Activated naive CD4-positive, alpha-beta T cell treated with anti-CD3 and anti-CD28 coated beads for 36 hours (primary cell): ENCODE results near the gene MRPS35. TPM values are rescaled to one million over a fixed set of nuclear protein-coding genes. Genes with fewer than 3 reads are reported as not detected.

ENCODE experiments used
- CTCF ChIA-PET: fragments of 350-600 bp; sonication (Branson Sonifier 250); formaldehyde crosslinking; loops from one replicate; lab custom pipeline; 2021; ENCODE audit warnings: antibody characterized with exemption; lab: Charles Lee
- DNase-seq: peaks from one replicate; pipeline ENCODE4 v3.0.0-alpha.2; 2020
- H3K27ac Mint-ChIP-seq: one replicate; pipeline ENCODE4 v1.8.0; 2021; ENCODE audit warnings: mild to moderate bottlenecking, mixed read lengths
- H3K27me3 Mint-ChIP-seq: one replicate; pipeline ENCODE4 v1.8.0; 2021; ENCODE audit warnings: low read depth, mixed read lengths
- H3K36me3 Mint-ChIP-seq: one replicate; pipeline ENCODE4 v1.8.0; 2021; ENCODE audit warnings: low read depth, mixed read lengths
- H3K4me1 Mint-ChIP-seq: one replicate; pipeline ENCODE4 v1.8.0; 2021; ENCODE audit warnings: low read depth, mixed read lengths
- H3K4me3 Mint-ChIP-seq: one replicate; pipeline ENCODE4 v1.8.0; 2021; ENCODE audit warnings: mild to moderate bottlenecking, moderate library complexity, mixed read lengths
- H3K9me3 Mint-ChIP-seq: one replicate; pipeline ENCODE4 v1.8.0; 2021; ENCODE audit warnings: mixed read lengths
- intact Hi-C: fragments of 100-400 bp; cut with micrococcal nuclease; formaldehyde crosslinking; loops from one replicate; pipeline ENCODE4 v1.15.1; 2023
- total RNA-seq, 2 experiments: library from RNA; stranded (reverse); gene quantifications; one replicate each; pipeline ENCODE4 v1.2.3, GENCODE V29; 2021

MRPS35 gene
- total RNA-seq, 2 experiments from 2014 or later: 53.1 to 57.6 TPM

GRCh38 chr12:27747111-27747820 is 36.6 kb downstream of the MRPS35 start:
- intact Hi-C loops: no loop called here

DNA sequence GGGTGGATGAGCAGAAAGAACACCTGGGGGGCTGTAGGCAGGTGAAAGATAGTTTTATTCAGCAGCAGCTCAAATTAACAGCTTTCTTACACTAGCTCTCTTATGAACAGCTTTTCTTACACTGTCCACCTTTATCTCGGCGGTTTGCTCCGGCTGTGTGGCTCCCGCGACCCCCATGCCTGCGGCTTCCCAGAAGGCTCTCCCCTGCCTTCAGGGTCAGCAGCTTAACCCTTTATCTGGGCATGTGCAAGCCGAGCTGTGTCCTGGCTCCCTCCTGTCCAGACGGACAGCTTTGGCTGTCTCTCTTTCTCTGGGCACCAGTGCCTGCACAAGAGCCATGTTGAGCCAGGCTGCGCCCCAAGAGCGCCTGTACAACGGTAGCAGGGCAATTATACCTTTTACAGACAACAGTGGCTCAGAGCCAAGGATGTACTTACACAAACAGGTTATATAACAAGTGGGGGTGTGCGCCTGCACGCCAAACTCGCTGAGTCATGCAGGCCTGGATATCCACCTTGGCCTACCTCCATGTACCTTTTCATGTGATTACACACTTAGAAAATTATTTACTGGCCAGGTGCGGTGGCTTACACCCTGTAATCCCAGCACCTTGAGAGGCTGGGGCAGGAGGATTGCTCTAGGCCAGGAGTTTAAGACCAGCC is 40.9 kb downstream of the MRPS35 start:
- Mint-ChIP-seq H3K4me3 (no peak overlapping the region), H3K27ac (peak overlapping the region; percentile 66), H3K36me3 (peaks cover 24% of the 10 kb centered on the region), H3K4me1 (peaks cover 3% of the 10 kb centered on the region), H3K9me3 (no peaks in the 10 kb centered on the region), H3K27me3 (no peaks in the 10 kb centered on the region)
- CTCF ChIA-PET: interaction anchor here (1.1 kb wide), 1 partner anchor 28 kb away, joined by 3 read pairs; the partner anchor contains the start of genes KLHL42 and MANSC4
- DNase-seq: no peak
- intact Hi-C loops: no loop called here

More at GRCh38 chr12:27747111-27747820, 36.6 kb downstream of the MRPS35 start:
- Mint-ChIP-seq H3K27me3 (no peaks in the 10 kb centered on the region), H3K36me3 (peaks cover 35% of the 10 kb centered on the region), H3K27ac (no peak overlapping the region), H3K4me1 (peaks cover 3% of the 10 kb centered on the region), H3K4me3 (no peak overlapping the region), H3K9me3 (no peaks in the 10 kb centered on the region)
- no peak for DNase-seq
- CTCF ChIA-PET: interaction anchor here (0.6 to 1.3 kb wide), 4 partner anchors 14 to 194 kb away, joined by 3 to 6 read pairs (median 4); no protein-coding TSS in a partner anchor

DNA sequence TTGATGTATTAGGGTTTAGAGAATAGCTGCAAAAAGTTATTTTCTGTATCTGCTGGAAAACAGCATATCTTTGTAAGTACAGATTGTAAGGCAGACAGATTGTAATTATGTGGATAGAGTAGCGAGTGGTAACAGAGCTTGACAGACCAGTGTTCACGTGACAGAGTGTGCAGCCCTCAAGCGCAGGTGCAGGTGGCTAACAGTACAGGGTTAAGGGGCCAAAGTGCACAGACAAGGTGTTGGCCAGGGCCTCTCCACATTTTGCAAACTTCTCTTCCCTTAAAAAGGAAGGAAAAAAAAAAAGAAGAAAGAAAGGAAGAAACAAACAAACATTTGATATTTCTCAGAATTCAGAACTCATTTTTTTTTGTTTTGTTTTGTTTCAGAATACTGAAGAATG is 44.2 kb downstream of the MRPS35 start:
- H3K27ac Mint-ChIP-seq: no peak overlapping the region
- CTCF ChIA-PET: interaction anchor here (0.5 to 1.6 kb wide), 4 partner anchors 9 to 196 kb away, joined by 3 to 4 read pairs (median 3); no protein-coding TSS in a partner anchor
- DNase-seq: no peak

DNA sequence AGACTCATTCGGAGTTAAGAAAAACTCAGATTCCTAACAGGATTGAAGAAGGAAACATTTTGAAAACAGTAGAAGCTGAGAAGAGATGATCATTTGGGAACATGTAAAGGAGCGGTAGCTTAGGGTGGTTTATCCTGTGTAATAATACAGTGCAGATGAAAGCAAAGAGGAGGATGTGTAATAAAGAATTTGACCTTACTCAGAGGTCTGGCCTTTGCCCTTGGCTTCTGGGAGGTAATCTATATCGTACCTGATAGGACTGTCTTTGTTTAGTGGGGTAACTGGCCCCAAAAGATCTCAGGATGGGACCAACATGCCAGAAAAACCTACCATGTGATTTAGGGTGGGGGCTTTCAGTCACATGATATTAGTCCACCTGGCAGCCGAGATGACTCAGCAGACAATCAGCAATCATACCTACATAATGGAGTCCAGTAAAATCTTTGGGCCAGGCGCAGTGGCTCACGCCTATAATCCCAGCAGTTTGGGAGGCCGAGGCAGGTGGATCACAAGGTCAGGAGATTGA is 46.1 kb downstream of the MRPS35 start:
- CTCF ChIA-PET: interaction anchor here (1.0 kb wide), 1 partner anchor 65 kb away, joined by 3 read pairs; no protein-coding TSS in a partner anchor
- Mint-ChIP-seq H3K27me3 (no peaks in the 10 kb centered on the region), H3K4me3 (no peak overlapping the region), H3K36me3 (peaks cover 18% of the 10 kb centered on the region), H3K4me1 (no peaks in the 10 kb centered on the region), H3K9me3 (no peaks in the 10 kb centered on the region), H3K27ac (no peak overlapping the region)
- DNase-seq: no peak
- intact Hi-C loops: no loop called here

More for the DNA sequence above, 44.2 kb downstream of the MRPS35 start:
- Mint-ChIP-seq H3K4me1 (no peaks in the 10 kb centered on the region), H3K36me3 (peaks cover 18% of the 10 kb centered on the region), H3K9me3 (no peaks in the 10 kb centered on the region), H3K4me3 (no peak overlapping the region), H3K27me3 (no peaks in the 10 kb centered on the region)
- intact Hi-C loops: no loop called here

DNA sequence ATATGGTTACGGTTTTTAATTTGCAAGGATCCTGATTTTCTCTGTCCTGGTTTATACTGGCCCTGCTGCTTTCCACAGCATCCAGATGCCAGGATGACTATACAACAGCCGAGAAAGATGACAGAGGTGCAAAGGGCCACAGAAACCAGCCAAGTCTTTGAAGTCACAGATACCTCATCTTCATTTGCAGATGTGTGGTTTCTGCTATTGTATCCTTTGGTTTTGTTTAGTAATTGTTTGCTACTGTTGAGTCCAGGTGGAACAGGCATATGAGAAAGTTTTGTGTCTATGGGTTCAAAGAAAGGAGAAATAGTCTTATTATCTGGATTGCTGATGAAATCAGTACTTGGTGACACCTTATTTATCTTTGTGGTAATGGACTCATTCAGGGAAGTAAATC is 52.1 kb downstream of the MRPS35 start:
- Mint-ChIP-seq H3K36me3 (peaks cover 1% of the 10 kb centered on the region), H3K4me3 (no peak overlapping the region), H3K27ac (no peak overlapping the region), H3K27me3 (no peaks in the 10 kb centered on the region), H3K4me1 (peaks cover 6% of the 10 kb centered on the region), H3K9me3 (no peaks in the 10 kb centered on the region)
- CTCF ChIA-PET: interaction anchor here (0.9 kb wide), 1 partner anchor 9 kb away, joined by 3 read pairs; no protein-coding TSS in a partner anchor
- intact Hi-C loops: loop anchor here (2.0 kb wide), 1 partner anchor 48 kb away; no protein-coding TSS in a partner anchor
- DNase-seq: peak; percentile 41

- DNase-seq: no peak
- H3K4me1 Mint-ChIP-seq: peaks cover 11% of the 10 kb centered on the region
- no peak overlapping the region for H3K27ac Mint-ChIP-seq
- CTCF ChIA-PET: no interaction called here
- intact Hi-C loops: no loop called here
- no peak overlapping the region for H3K4me3 Mint-ChIP-seq
- no peaks in the 10 kb centered on the region for H3K9me3 Mint-ChIP-seq
- no peaks in the 10 kb centered on the region for H3K27me3 Mint-ChIP-seq
- peaks cover 1% of the 10 kb centered on the region for H3K36me3 Mint-ChIP-seq
These were observed 56.0 kb downstream of the MRPS35 start for GRCh38 chr12:27766587-27766986.

GRCh38 chr12:27769142-27769673 is 58.6 kb downstream of the MRPS35 start:
- Mint-ChIP-seq H3K4me3 (no peak overlapping the region), H3K36me3 (no peaks in the 10 kb centered on the region), H3K4me1 (peaks cover 6% of the 10 kb centered on the region), H3K9me3 (no peaks in the 10 kb centered on the region), H3K27me3 (no peaks in the 10 kb centered on the region), H3K27ac (no peak overlapping the region)
- CTCF ChIA-PET: no interaction called here
- intact Hi-C loops: no loop called here
- no peak for DNase-seq

GRCh38 chr12:27771481-27772327 is 61.1 kb downstream of the MRPS35 start:
- CTCF ChIA-PET: interaction anchor here (0.7 to 1.1 kb wide), 2 partner anchors 16 to 357 kb away, joined by 3 read pairs; no protein-coding TSS in a partner anchor
- Mint-ChIP-seq H3K36me3 (no peaks in the 10 kb centered on the region), H3K4me1 (peaks cover 6% of the 10 kb centered on the region), H3K9me3 (no peaks in the 10 kb centered on the region), H3K27me3 (no peaks in the 10 kb centered on the region), H3K27ac (no peak overlapping the region), H3K4me3 (no peak overlapping the region)
- intact Hi-C loops: no loop called here
- no peak for DNase-seq

DNA sequence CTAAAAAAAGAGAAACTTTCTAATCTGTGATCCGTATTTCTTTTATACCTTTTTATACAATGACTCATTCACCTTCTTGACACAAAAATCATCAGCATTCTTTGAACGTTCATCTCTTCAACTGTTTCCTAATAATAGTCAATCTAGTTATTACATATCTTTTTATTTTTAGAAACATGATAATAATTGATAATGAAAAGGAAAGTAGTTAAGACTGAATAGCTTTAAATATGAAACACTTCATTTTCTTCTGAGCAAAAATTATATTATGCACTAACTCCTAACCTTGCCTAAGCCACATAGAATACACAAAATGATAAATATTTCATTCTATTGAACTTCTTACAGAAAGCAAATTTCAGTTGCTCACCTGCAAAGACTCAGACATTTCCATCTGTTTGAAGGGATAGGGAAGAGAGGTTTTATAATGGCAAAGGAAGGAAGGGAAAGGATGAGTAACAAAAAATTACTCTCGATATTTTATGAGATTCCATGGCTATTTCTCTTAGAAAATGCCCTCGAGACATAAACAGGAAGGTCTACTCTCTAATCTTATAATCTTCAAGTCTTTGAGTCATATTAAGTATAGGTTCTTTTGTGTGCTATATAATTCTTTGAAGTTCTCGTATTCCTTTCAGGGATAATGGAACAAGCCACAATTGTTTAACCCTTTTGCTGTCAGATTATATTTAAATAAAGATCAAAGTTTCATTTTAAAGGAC is 61.9 kb downstream of the MRPS35 start:
- intact Hi-C loops: no loop called here
- CTCF ChIA-PET: interaction anchor here (0.7 to 1.1 kb wide), 2 partner anchors 17 to 358 kb away, joined by 3 read pairs; no protein-coding TSS in a partner anchor
- H3K27me3 Mint-ChIP-seq: no peaks in the 10 kb centered on the region

GRCh38 chr12:27777141-27777540 is 66.5 kb downstream of the MRPS35 start:
- H3K9me3 Mint-ChIP-seq: no peaks in the 10 kb centered on the region
- H3K4me1 Mint-ChIP-seq: peaks cover 15% of the 10 kb centered on the region
- intact Hi-C loops: no loop called here
- CTCF ChIA-PET: interaction anchor here (1.7 kb wide), 1 partner anchor 11 kb away, joined by 4 read pairs; no protein-coding TSS in a partner anchor
- H3K36me3 Mint-ChIP-seq: peaks cover 9% of the 10 kb centered on the region
- no peak overlapping the region for H3K4me3 Mint-ChIP-seq
- no peaks in the 10 kb centered on the region for H3K27me3 Mint-ChIP-seq
- DNase-seq: no peak
- no peak overlapping the region for H3K27ac Mint-ChIP-seq

More for the DNA sequence above, 61.9 kb downstream of the MRPS35 start:
- H3K4me3 Mint-ChIP-seq: no peak overlapping the region
- H3K4me1 Mint-ChIP-seq: peaks cover 6% of the 10 kb centered on the region
- no peak overlapping the region for H3K27ac Mint-ChIP-seq
- no peak for DNase-seq
- H3K9me3 Mint-ChIP-seq: no peaks in the 10 kb centered on the region
- H3K36me3 Mint-ChIP-seq: no peaks in the 10 kb centered on the region

- no peak for DNase-seq
- H3K27ac Mint-ChIP-seq: no peak overlapping the region
- intact Hi-C loops: no loop called here
- peaks cover 22% of the 10 kb centered on the region for H3K4me1 Mint-ChIP-seq
- H3K36me3 Mint-ChIP-seq: peaks cover 16% of the 10 kb centered on the region
- no peaks in the 10 kb centered on the region for H3K9me3 Mint-ChIP-seq
- H3K4me3 Mint-ChIP-seq: peak overlapping the region; percentile 6
- H3K27me3 Mint-ChIP-seq: no peaks in the 10 kb centered on the region
- CTCF ChIA-PET: interaction anchor here (0.7 kb wide), 1 partner anchor 152 kb away, joined by 4 read pairs; no protein-coding TSS in a partner anchor
These were observed 67.6 kb downstream of the MRPS35 start for GRCh38 chr12:27778206-27778605.
